Measurements from ENCODE around the gene NRF1.
A peak's percentile ranks its signal among the peaks of the same experiment; 100 is the strongest.
"Not testable (repeated sequence)": the region's sequence is repeated elsewhere in the genome, so short reads cannot be mapped to it uniquely, and the experiment has no call there.

Gene NRF1

GRCh38 chr7:129650056-129650758 is 38.7 kb downstream of the NRF1 start:
- no peak for DNase-seq

GRCh38 chr7:129652914-129653313 is 41.4 kb downstream of the NRF1 start:
- DNase-seq: no peak

- no peak for DNase-seq
Measured at GRCh38 chr7:129655811-129656210, 44.3 kb downstream of the NRF1 start.

GRCh38 chr7:129657363-129657762 is 45.8 kb downstream of the NRF1 start:
- no peak for DNase-seq

GRCh38 chr7:129659907-129660306 is 48.4 kb downstream of the NRF1 start:
- not testable (repeated sequence) for DNase-seq

- DNase-seq: no peak
Measured at GRCh38 chr7:129661645-129662182, 50.2 kb downstream of the NRF1 start.

GRCh38 chr7:129663240-129663639 is 51.7 kb downstream of the NRF1 start:
- DNase-seq: not testable (repeated sequence)

GRCh38 chr7:129664029-129665012 is 52.8 kb downstream of the NRF1 start:
- peak; percentile 72 for DNase-seq

- peak; percentile 98 for DNase-seq
Measured at GRCh38 chr7:129665013-129665401, 53.5 kb downstream of the NRF1 start.

GRCh38 chr7:129667116-129667515 is 55.6 kb downstream of the NRF1 start:
- DNase-seq: no peak

GRCh38 chr7:129667551-129667950 is 56.0 kb downstream of the NRF1 start:
- no peak for DNase-seq

GRCh38 chr7:129669901-129670300 is 58.4 kb downstream of the NRF1 start:
- no peak for DNase-seq

- peak; percentile 53 for DNase-seq
Measured at GRCh38 chr7:129670656-129671055, 59.1 kb downstream of the NRF1 start.

GRCh38 chr7:129671266-129671665 is 59.7 kb downstream of the NRF1 start:
- DNase-seq: no peak

GRCh38 chr7:129674475-129674874 is 63.0 kb downstream of the NRF1 start:
- DNase-seq: peak; percentile 8

GRCh38 chr7:129675521-129675920 is 64.0 kb downstream of the NRF1 start:
- DNase-seq: no peak

GRCh38 chr7:129676017-129676897 is 64.7 kb downstream of the NRF1 start:
- DNase-seq: no peak

GRCh38 chr7:129677796-129678195 is 66.3 kb downstream of the NRF1 start:
- DNase-seq: no peak

- no peak for DNase-seq
Measured at GRCh38 chr7:129678606-129679005, 67.1 kb downstream of the NRF1 start.

GRCh38 chr7:129680400-129680799 is 68.9 kb downstream of the NRF1 start:
- DNase-seq: no peak

- DNase-seq: peak; percentile 32
Measured at GRCh38 chr7:129684777-129685176, 73.3 kb downstream of the NRF1 start.

- DNase-seq: no peak
Measured at GRCh38 chr7:129686063-129686462, 74.5 kb downstream of the NRF1 start.
